ENCODE results near the gene KRT77.
"Not testable (repeated sequence)": the region's sequence is repeated elsewhere in the genome, so short reads cannot be mapped to it uniquely, and the experiment has no call there.

Gene KRT77

DNA sequence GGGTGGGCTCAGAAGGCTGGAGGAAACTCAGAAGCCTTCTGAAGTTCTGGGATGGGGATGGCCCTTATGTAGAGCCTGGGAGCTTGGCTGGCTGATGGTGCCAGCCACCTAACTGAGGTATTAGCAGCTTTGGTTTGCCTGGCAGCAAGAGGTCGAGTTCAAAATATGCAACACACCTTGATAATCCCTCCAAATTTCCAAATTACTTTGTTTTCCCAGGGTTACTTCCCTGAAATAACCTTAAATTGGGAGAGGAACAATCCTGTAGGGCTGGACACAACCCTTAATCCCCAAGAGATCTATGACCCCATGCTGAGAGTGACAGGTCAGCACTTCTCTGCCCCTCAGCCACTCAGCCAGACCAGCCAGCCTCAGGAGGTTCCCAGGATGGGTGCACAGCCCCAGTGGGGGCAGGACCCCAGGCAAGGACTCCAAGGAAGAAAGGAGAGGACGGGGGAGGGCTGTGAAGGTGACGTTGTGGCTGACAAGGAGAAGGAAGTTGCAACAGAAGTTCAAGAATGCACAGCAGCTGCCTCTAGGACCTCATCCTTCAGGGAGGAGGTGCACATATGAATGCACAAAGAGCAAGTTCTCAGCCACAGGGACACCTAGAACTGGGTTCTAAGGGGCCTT lies 18.6 kb upstream of the KRT77 start:
- no peak for DNase-seq

DNA sequence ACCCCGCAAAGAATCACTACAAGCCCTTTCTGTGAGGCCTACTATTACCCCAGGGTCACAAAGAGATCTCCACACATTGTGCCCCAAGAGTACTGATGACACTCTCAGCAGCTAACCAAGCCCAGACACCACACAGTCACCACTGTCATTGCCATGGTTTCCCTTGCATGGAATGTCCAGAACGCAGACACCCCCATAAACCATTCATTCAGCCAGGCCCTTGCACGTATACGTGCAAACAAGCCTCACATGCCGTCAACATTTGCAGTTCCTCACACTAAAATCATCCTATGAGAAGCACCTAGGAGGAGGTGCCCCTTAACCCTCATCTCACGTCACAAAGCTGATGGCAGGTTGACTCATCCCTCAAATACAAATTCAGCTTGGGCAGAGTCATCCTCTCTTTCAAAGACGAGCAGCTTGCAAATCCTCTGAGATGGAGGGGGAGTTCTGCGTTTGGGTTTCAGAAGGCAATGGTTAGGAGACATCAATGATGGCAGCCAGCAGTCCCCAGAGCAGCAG lies 17.1 kb upstream of the KRT77 start:
- no peak for DNase-seq

GRCh38 chr12:52716061-52716460 lies 12.7 kb upstream of the KRT77 start:
- DNase-seq = no peak

- DNase-seq = no peak
Measured at GRCh38 chr12:52715416-52715815, 12.1 kb upstream of the KRT77 start.

GRCh38 chr12:52714887-52715281 lies 11.6 kb upstream of the KRT77 start:
- no peak for DNase-seq

DNA sequence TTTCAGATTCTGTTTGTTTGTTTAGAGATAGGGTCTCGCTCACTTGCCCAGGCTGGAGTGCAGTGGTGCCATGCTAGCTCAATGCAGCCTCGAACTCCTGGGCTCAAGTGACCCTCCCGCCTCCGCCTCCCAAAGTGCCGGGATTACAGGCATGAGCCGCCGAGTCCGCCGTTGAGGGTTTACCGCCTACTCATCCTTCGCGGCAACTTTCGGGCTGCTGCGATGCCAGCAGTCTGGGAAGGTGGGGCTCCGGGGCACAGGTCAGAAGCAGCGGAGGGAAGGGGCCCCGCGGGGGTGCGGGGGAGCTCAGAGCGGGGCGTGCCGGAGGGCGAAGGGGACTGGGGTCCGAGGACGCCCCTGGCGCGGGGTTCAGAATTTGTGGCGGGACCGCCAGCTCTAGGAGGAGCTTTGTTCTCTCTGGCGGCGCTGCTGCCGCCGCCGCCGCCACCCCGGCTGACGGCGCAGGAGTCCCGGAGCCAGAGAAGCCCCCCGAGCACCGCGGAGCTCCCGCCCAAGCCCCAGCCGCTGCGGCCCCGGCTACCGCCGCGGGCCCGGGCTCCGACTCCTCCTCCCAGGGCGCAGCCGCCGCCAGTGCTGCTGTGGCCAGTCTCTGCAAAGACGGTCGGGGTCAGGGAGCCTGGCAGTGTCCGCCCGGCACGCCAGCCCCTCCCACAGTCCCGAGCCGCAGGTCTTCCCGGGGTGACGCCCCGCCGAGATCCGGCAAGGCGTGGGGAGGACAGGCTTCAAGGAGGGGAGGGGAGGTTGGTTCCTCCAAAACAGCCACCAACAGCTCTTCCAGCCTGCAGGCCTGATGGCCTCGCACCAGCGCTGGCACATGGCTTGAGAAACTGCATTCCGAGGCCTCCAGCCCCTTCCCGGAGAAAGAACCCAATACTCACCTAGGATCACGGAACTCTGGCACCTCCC lies 10.9 kb upstream of the KRT77 start:
- peak; percentile 38 for DNase-seq

DNA sequence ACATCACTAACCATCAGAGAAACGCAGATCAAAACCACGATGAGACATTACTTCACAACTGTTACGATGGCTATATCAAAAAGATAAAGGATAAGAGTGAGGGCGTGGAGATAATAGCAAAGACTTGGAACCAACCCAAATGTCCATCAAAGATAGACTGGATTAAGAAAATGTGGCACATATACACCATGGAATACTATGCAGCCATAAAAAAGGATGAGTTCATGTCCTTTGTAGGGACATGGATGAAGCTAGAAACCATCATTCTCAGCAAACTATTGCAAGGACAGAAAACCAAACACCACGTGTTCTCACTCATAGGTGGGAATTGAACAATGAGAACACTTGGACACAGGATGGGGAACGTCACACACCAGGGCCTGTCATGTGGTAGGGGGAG lies 8.8 kb upstream of the KRT77 start:
- not testable (repeated sequence) for DNase-seq

- DNase-seq = no peak
Measured at GRCh38 chr12:52710730-52711129, 7.4 kb upstream of the KRT77 start.

DNA sequence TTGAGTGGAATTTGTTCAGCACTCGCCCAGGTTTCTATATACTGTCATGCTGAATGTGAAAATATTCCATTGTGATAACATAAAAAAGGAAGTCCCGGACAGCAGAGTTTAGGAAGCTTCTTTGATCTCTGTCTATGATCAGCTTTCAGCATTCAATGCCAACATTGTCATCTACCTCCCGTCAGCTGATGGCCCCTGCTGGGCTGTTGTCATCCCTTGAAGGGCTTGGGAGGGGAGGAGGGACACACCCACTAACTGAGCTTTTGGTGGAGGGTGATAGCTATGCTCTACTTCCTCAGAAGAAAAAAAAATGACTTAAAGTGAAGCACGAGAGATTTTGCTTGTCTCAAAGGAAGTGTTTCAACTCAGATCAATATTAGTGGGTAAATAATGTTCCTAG lies 4.7 kb upstream of the KRT77 start:
- DNase-seq = no peak

DNA sequence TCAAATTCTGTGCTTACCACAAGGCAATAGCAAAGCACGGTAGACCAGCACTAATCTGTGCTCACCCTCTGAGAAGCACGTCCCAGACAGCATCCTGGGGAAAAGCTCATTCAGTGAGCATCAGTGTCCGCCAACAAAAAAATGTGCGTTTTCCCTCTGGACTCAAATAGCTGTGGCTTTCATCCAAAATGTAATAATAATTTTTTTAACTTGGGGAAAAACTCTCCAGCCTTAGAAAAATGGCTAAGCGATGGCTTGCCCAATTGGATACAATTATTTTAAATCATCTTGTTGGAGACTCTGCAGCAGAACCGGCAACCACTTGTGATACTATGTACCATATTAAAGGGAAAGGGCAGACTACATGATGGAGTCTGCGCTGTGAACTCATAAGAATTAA lies 1.1 kb upstream of the KRT77 start:
- no peak for DNase-seq

DNA sequence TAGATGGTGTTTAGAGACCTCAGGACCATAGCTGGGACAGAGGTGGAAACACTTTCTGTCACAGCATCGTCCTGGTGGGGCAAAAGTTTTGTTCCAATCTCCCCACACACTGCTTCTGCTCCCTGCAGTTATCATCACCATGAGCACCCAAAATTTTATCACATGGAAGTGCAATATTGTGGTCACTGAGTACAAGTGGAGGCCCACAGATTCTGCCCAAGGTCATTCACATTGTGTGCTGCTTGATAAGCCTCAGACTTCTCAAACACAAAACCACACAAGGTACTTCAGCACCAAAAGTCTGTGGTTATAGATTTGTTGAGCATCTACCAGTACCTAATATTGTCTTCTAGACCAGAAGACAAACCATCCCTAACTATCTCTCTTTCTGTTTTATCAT lies 554 bp upstream of the KRT77 start:
- DNase-seq = no peak

DNA sequence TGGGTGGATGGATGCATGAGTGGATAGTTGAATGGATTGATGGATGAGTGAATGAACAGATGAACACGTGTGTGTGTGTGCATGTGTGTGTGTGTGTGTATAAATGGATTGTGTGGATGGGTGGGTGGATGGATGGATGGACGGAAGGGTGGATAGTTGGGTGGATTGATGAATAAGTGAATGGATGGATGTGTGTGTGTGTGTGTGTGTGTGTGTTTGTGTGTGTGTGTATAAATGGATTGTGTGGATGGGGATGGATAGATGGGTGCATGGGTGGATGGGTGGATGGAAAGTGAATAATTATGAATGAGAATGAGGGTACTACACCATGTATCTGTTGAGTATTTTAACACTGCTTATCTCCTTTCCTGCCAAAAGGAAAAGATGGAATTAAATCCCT lies 986 bp downstream of the KRT77 start:
- no peak for DNase-seq

DNA sequence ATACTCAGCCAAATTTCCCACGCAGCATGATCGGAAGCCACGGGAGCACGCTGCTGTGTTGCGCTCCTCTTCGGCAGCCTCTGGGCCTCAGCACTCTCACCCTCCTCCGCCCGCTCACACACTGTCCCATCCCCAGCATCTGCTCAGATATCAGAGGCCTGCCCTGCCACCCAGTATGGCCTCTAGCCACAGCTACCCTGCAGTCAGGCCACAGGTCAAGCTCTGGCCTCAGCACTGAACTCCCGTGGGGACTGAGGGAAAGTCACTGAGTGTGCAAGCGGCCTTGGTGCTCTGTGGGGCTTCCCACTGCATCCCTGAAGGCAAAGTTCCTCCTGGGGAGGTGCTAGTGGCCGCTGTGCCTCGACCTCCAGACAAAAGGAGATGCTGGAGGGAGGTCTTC lies 2.0 kb downstream of the KRT77 start:
- DNase-seq = no peak

- no peak for DNase-seq
Measured at GRCh38 chr12:52699960-52700359, 3.4 kb downstream of the KRT77 start.

DNA sequence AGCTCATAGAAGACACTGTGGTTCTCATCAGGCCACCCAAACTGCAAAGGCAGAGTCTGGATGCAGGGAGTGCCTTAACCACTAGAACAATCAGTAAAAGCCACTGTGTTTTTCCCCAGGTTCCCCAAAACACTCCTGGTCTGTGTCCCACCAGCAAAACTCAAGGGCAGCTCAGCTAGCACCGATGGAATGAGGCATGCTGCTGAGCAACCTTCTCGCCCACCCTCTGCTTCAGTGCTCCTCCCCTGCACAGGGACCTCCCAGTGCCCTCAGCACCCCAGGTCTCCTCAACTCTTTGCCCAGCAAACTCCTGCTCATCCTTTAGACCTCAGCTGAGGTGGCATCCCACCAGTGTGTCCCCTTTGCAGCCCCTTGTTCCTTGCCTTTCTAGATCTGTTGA lies 4.0 kb downstream of the KRT77 start:
- DNase-seq = no peak

DNA sequence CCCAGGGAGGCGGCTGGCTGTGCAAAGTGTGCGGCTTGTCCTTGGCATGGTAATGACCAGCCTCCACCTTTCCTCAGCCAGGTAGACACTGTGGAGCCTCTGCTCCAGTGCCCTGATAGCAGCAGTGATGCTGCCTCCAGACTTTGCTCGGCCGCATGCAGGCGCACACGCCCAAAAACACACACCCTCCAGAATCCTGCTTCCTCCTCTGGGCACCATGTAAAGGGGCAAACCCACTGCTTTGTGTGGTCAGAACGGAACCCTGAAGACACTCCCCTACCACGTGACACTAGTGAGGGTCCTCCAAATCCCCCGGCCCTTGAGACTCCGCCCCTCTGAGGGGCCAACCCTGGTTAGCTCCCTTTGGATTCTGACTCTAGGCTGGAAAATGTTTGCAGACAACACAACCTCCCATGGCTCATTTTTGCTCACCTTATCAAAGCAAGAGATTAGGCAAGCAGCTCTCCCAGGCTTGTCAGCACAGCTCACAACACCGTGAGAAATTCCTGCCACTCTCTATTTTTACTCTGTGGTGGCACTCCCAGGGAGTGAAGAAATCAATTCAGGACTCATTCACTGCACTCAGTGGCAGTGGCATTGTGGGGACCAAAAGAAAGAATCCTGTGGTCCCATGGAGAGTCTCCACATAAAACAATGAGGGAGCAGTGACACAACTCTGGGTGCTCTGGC lies 4.5 kb downstream of the KRT77 start:
- DNase-seq = no peak

- no peak for DNase-seq
Measured at GRCh38 chr12:52697058-52697582, 6.2 kb downstream of the KRT77 start.

DNA sequence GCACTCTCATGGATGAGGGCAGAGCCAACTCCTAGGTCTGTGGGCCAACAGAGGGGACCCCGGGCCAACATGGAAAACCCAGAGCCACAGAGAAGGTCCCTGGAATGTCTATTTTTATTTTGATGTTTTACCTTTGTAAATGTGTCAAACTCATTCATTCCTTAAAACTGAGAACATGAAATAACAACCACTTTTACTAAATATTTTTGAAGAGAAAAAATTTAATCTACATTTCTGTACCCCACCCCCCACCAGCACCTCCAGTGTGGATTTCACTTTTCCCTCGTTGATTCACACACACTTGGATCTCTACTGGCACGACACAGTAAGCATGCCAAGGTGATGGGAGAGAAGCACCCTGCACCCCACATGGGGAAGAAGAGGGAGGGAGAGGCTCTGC lies 6.7 kb downstream of the KRT77 start:
- DNase-seq = no peak

DNA sequence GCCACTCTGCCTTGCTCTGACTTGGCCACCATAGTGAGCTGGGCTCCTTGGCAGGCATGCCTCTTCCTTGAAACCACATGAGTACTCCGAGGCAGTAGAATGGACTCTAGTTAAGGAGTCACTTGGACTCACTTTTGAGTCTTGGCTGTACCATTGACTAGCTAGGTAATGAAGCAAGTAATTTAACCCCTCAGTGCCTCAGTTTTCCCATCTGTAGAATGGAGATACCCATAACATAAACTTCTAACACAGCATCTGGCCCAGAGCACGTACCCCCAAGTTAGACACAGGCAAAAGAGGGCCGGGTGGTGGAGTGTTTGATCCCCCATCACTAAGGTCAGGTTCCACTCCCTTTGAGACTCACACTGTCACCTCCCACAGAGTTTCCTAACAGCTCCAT lies 8.3 kb downstream of the KRT77 start:
- DNase-seq = no peak

- no peak for DNase-seq
Measured at GRCh38 chr12:52694151-52694550, 9.2 kb downstream of the KRT77 start.

DNA sequence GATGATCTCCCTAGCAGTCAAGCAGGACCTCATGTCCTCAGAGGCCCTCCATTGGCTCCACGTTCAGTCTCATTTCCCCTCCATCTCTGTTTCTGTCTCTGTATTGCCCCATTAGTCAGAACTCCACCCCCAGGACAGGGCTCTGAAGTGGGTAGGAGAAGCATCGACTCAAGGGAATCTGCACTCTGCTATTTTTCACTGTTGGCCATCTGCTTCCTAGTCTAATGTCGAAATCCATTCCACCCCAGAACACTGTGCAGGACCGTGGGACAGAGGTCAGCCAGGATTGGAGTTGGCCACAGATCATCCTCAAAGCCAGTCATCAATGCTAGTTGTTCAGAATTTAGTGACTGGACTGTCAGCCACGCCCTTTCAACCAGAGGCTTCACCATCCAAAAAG lies 10.1 kb downstream of the KRT77 start:
- no peak for DNase-seq

- no peak for DNase-seq
Measured at GRCh38 chr12:52692254-52692653, 11.1 kb downstream of the KRT77 start.

- no peak for DNase-seq
Measured at GRCh38 chr12:52691841-52692150, 11.5 kb downstream of the KRT77 start.
